PC-3 (cell line): ENCODE measurements around the gene PTPRF.

ENCODE experiments used
- CTCF ChIP-seq: fragments of 300-600 bp; sonication (generic); conservative IDR thresholded peaks from 2 replicates; pipeline ENCODE4 v1.5.1; 2017; ENCODE audit warnings: antibody characterized with exemption, low read depth, mild to moderate bottlenecking, low read length
- EZH2 ChIP-seq: fragments of 300-600 bp; sonication (generic); IDR thresholded peaks from one replicate; pipeline ENCODE4 v1.6.1; 2017; ENCODE audit warnings: antibody characterized with exemption, mild to moderate bottlenecking, low read length; ENCODE audit not compliant: unreplicated experiment

DNA sequence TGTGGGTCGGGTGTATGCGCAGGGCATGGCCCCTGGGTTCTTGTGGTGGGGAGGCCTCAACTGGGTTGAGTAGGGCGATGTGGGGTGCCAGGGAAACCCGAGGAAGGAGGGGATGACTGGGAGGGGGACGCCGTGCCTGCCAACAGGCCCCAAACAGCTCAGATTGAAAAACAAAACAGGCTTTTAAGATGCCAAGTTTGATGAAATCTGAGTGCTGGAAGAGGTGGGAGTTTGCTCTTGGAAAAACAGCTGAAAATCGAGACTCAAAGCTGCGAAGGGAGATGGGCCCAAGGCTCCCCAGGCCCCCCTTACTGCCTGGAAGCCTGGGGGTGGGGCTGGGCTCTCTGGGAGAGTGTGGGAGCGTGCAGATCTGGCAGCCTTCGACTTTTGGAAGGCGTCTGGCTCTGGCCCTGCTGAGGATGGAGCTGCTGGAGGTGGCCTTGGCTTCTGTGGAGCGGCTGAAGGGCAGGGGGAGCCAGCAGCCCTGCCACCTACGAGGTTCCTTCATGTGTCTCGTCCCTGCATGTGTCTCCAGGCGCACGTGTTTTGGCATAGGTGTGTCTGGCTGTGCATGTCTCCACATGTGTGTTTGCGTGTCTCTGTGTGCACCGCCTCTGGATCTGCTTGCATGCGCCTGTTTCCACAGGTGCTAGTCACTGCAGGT is 33.3 kb downstream of the PTPRF start:
- TF ChIP-seq CTCF (no peak), EZH2 (no peak)
